ENCODE results near the gene ANKLE1.

Gene ANKLE1

DNA sequence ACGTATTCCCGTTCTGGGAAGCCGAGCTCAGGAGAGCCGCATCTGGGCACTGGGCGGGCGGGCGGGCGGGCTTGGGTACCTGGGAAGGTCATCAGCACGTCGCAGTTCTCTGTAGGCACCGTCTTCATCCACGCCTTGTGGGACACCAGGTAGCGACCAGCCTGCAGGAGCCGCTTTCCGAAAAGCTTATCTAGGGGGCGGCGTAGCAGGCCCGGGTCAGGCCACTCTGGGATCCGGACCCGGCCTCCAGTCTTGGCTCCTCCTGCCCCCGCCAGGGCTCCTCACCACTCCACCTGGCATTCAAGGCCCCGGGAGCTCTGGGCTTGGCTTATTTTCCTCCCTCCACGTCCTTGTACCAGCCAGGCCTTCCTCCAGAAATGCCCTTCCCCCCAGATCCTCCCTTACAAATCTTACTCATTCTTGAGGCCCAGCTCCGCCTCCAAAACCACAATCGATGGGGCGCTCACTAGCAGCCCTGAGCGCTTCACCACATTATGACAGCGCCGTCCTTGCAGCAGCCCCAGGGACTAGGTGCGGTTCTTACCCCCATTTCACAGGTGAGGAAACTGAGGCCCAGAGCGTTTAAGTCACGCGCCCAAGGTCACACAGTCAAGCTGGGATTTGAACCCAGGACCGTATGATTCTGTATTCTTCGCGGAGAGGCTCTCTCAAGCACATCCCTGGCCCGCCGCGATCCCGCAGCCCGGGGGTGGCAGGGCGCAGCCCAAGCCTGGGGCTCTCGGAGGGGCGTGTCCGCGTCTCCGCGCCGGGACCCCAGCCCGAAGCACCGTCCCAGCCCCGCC lies 52.1 kb downstream of the ANKLE1 start:
- peak overlapping the region; percentile 63 for H3K4me3 ChIP-seq (ENCODE audit: low read depth, low read length)
- in situ Hi-C loops (cut with HindIII; ENCODE audit: low sequenced_read_pairs), result no loop called here
- DNase-seq (ENCODE audit: low read depth, low spot score), result peak; percentile 87
- TF ChIP-seq, protein P1, sequence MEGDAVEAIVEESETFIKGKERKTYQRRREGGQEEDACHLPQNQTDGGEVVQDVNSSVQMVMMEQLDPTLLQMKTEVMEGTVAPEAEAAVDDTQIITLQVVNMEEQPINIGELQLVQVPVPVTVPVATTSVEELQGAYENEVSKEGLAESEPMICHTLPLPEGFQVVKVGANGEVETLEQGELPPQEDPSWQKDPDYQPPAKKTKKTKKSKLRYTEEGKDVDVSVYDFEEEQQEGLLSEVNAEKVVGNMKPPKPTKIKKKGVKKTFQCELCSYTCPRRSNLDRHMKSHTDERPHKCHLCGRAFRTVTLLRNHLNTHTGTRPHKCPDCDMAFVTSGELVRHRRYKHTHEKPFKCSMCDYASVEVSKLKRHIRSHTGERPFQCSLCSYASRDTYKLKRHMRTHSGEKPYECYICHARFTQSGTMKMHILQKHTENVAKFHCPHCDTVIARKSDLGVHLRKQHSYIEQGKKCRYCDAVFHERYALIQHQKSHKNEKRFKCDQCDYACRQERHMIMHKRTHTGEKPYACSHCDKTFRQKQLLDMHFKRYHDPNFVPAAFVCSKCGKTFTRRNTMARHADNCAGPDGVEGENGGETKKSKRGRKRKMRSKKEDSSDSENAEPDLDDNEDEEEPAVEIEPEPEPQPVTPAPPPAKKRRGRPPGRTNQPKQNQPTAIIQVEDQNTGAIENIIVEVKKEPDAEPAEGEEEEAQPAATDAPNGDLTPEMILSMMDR (IDR thresholded peaks at IDR 0.05; ENCODE audit: low read depth, low read length), result no peak

DNA sequence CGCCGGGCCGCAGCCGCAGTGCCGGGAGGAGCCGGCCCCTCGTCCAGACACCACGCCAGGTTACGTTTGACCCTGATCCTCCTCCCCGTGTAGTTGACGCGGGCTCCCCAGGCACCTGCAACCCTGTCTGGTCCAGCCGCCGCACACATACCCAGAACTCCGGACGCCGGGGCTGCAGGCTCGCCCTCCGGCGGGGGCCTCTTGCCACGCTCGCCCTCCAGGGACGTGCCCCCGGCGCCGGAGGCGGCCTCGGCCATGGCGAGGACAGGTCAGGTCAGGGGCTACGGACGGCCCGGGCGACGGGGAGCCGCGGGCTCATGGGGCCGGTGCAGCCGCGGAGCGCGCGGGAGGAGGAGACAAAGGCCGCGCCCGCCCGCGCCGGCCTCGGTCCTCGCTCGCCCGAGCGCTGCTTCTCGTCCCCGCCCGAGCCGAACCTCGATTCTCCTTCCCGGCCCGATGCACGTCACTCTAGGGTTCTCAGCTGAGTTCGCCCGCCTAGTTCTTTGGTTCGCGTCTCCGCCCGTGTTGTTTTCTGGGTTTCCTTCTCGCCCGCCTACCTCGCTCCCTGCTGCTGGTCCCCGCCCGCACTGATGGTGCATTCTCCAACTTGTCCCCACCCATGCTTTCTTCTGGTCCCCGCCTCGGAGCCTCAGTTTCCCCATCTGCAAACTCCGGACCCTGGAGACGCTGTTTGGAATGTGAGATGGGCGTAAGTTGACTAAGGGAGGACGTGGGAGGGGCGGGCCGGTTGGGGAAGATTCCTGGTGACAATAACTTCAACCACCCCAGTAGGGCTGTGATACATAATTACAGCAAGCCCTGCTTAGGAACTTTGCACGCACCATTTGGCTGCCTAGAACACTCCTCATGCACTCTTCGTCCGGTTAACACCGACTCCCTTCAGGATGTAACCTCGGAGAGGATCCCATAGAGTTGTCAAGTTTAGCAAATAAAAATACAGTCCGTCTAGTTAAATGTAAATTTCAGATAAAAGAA lies 53.0 kb downstream of the ANKLE1 start, which contains the start of gene ANO8:
Gene ANO8, minus strand, starts transcription at position 442 of the 996 bp plus-strand sequence. Its CDS starts 185 bp downstream, at position 257.
- in situ Hi-C loops (cut with HindIII; ENCODE audit: low sequenced_read_pairs), result no loop called here
- TF ChIP-seq, protein P1 (IDR thresholded peaks at IDR 0.05; ENCODE audit: low read depth, low read length), result no peak
- peak within 1 kb of the TSS; percentile 63 for H3K4me3 ChIP-seq (ENCODE audit: low read depth, low read length)
- peak; percentile 99 for DNase-seq (ENCODE audit: low read depth, low spot score)

DNA sequence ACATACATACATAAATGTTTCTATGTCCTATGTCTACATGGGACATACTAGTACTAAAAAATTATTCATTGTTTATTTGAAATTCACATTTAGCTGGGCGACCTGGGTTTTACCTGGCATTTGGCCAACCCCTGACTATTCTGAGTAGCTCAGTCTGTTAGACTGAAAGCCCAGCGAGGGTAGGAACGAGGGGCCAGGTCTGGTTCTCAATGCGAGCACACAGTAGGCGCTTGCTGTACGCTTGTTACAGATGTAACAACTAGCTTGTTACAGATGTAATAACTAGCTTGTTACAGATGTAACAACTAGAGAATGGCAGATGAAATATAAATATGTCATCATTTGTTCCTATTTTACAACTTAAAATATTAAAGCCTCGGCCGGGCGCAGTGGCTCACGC lies 53.9 kb downstream of the ANKLE1 start:
- no peak overlapping the region for H3K4me3 ChIP-seq (ENCODE audit: low read depth, low read length)
- in situ Hi-C loops (cut with HindIII; ENCODE audit: low sequenced_read_pairs), result no loop called here
- no peak for DNase-seq (ENCODE audit: low read depth, low spot score)
- TF ChIP-seq, protein P1 (IDR thresholded peaks at IDR 0.05; ENCODE audit: low read depth, low read length), result no peak

Data from astrocyte of the spinal cord (primary cell).